HepG2 (cell line): Measurements from ENCODE around the gene ZFP36L2. TPM values are rescaled to one million over a fixed set of nuclear protein-coding genes. Genes with fewer than 3 reads are reported as not detected.

Experiments used
- AHR ChIP-seq: IDR thresholded peaks from 2 replicates; pipeline ENCODE4 v1.6.1; 2018; ENCODE audit warnings: missing genetic modification reagents, missing compliant biosample characterization
- BRF2 ChIP-seq: sonication (generic); formaldehyde crosslinking; IDR thresholded peaks from 2 replicates; pipeline ENCODE4 v1.8.1; 2022; ENCODE audit warnings: mild to moderate bottlenecking, missing genetic modification reagents
- HNF1B ChIP-seq: sonication (generic); formaldehyde crosslinking; IDR thresholded peaks from 2 replicates; pipeline ENCODE4 v1.5.1; 2020; ENCODE audit warnings: mild to moderate bottlenecking, moderate library complexity, missing genetic modification reagents
- HNRNPK ChIP-seq: fragments of 200-400 bp; formaldehyde crosslinking; IDR thresholded peaks from 2 replicates; pipeline ENCODE4 v1.6.1; 2018; ENCODE audit warnings: low read length, low read depth, moderate library complexity, mild to moderate bottlenecking; ENCODE audit not compliant: poor library complexity, severe bottlenecking
- HNRNPUL1 ChIP-seq: fragments of 200-400 bp; formaldehyde crosslinking; IDR thresholded peaks from 2 replicates; pipeline ENCODE4 v1.6.1; 2017; ENCODE audit warnings: low read depth, mild to moderate bottlenecking, low read length, moderate library complexity
- PPARG ChIP-seq: conservative IDR thresholded peaks from 2 replicates; pipeline ENCODE4 v1.6.1; 2016; ENCODE audit warnings: missing biosample characterization, missing genetic modification reagents
- SP140L ChIP-seq: sonication (generic); formaldehyde crosslinking; IDR thresholded peaks from 2 replicates; pipeline ENCODE4 v1.4.0; 2020; ENCODE audit warnings: missing genetic modification reagents, borderline replicate concordance
- ZSCAN5A ChIP-seq: sonication (generic); formaldehyde crosslinking; IDR thresholded peaks from 2 replicates; pipeline ENCODE4 v1.8.0; 2022; ENCODE audit warnings: mild to moderate bottlenecking, missing genetic modification reagents, borderline replicate concordance
- polyA plus RNA-seq, 8 experiments: library from polyadenylated mRNA; depleted of rRNA in 3 of 8; stranded (reverse) in 7 of 8; unstranded in 1 of 8; fragments of >200 nt; fragmentation: Illumina TruSeq in 4 of 8; extraction: Trizol in 4 of 8; gene quantifications; 2 replicates each; pipeline versions ENCODE4 v1.2.1 to v1.2.3, GENCODE V29; 2011 to 2016; ENCODE audit warnings: low read depth in 4 of 8, missing spikeins in 1 of 8, mixed read lengths in 1 of 8; ENCODE audit not compliant: insufficient read depth in 1 of 8
- total RNA-seq, 5 experiments: library from RNA; depleted of rRNA; stranded (reverse); fragments of >200 nt; fragmentation: Illumina TruSeq; extraction: Trizol; gene quantifications; 2 replicates each; pipeline ENCODE4 v1.2.3, GENCODE V29; 2016; ENCODE audit warnings: low read depth in 1 of 5

Gene ZFP36L2
- total and polyA plus RNA-seq, 2 of the 13 experiments (the other 11 are each of a cell fraction or from before 2014, with no cell fraction given), result 11.2 to 21.8 TPM

- 0 out of 2 replicates have a peak, but pooled peaks have one; percentile 62 for TF ChIP-seq ZSCAN5A (CRISPR knock-in tag)
- TF ChIP-seq HNRNPK, result no peak
- TF ChIP-seq HNRNPUL1, result no peak
- no peak for TF ChIP-seq AHR (CRISPR knock-in tag)
- 0 out of 2 replicates have a peak, but pooled peaks have one; percentile 44 for TF ChIP-seq BRF2 (CRISPR knock-in tag)
- TF ChIP-seq PPARG, result no peak
- no peak for TF ChIP-seq SP140L (CRISPR knock-in tag)
- TF ChIP-seq HNF1B, result 0 out of 2 replicates have a peak, but pooled peaks have one; percentile 2
Measured at GRCh38 chr2:43220760-43221123, 5.7 kb downstream of the ZFP36L2 start (continued).
